Esophagus muscularis mucosa (tissue), 4 donors: Measurements from ENCODE around the gene MAL. TPM values are rescaled to one million over a fixed set of nuclear protein-coding genes. Genes with fewer than 3 reads are reported as not detected.

Experiments used
- DNase-seq: peaks from one replicate; pipeline ENCODE4 v3.0.0-alpha.2; 2017; ENCODE audit errors: extremely low spot score
- H3K27ac ChIP-seq, 4 donors: fragments of 200-600 bp; sonication (generic); replicated peaks in 1 of 4; 1 replicate in 3 of 4; 2 replicates in 1 of 4; pipeline ENCODE4 v1.5.1; 2016 to 2019; ENCODE audit warnings: mild to moderate bottlenecking in 1 of 4
- H3K27me3 ChIP-seq, 4 donors: fragments of 200-600 bp; sonication (generic); one replicate each; pipeline versions ENCODE4 v1.5.1 to v1.6.0; 2016 to 2019
- H3K36me3 ChIP-seq, 4 donors: fragments of 200-600 bp; sonication (generic); one replicate each; pipeline ENCODE4 v1.5.1; 2016 to 2019
- H3K4me1 ChIP-seq, 4 donors: fragments of 200-600 bp; sonication (generic); one replicate each; pipeline ENCODE4 v1.5.1; 2016 to 2019
- H3K4me3 ChIP-seq, 4 donors: fragments of 200-600 bp; sonication (generic); 1 replicate in 2 of 4; 2 replicates in 2 of 4; pipeline ENCODE4 v1.5.1; 2016 to 2019; ENCODE audit warnings: mild to moderate bottlenecking in 4 of 4, moderate library complexity in 1 of 4
- H3K9me3 ChIP-seq, 4 donors: fragments of 200-600 bp; sonication (generic); 1 replicate in 3 of 4; 2 replicates in 1 of 4; pipeline ENCODE4 v1.5.1; 2016 to 2019
- CTCF ChIP-seq, 3 experiments: fragments of 200-600 bp in 2 of 3; fragments of 450-650 bp in 1 of 3; sonication (generic) in 2 of 3; IDR thresholded peaks; one replicate each; pipeline ENCODE4 v1.5.1; 2017 to 2019; ENCODE audit warnings: antibody characterized with exemption in 3 of 3, mild to moderate bottlenecking in 2 of 3, moderate library complexity in 1 of 3
- EP300 ChIP-seq: sonication (generic); formaldehyde crosslinking; IDR thresholded peaks from one replicate; pipeline ENCODE4 v1.6.1; 2017; ENCODE audit warnings: antibody characterized with exemption
- POLR2A ChIP-seq: fragments of 450-650 bp; IDR thresholded peaks from one replicate; pipeline ENCODE4 v1.6.1; 2017; ENCODE audit warnings: antibody characterized with exemption, moderate library complexity, mild to moderate bottlenecking, low read depth
- POLR2AphosphoS5 ChIP-seq, 2 donors: sonication (generic); formaldehyde crosslinking; IDR thresholded peaks; one replicate each; pipeline ENCODE4 v1.6.1; 2017; ENCODE audit warnings: antibody characterized with exemption in 2 of 2
- WGBS: methylation state at CpG from one replicate; pipeline ENCODE4 v1.1.5; 2018; 5-methylcytosine and 5-hydroxymethylcytosine counted together
- intact Hi-C: fragments of 100-400 bp; cut with DNase I; formaldehyde crosslinking; loops from one replicate; pipeline ENCODE4 v1.15.1; 2023
- total RNA-seq, 4 donors: library from RNA; depleted of rRNA; stranded (reverse); fragments of >200 nt; gene quantifications; one replicate each; pipeline versions ENCODE4 v1.1.0 to v1.2.1, GENCODE V29; 2016

The MAL gene
- total RNA-seq, 4 donors from 2014 or later = 23.3 to 46.2 (median 36.6) TPM

GRCh38 chr2:95024371-95024770 lies 1.1 kb upstream of the MAL start:
- TF ChIP-seq CTCF (IDR thresholded peaks at IDR 0.05) (no peak), POLR2A (no peak), POLR2AphosphoS5 (IDR thresholded peaks at IDR 0.05) (no peak), EP300 (no peak)
- Histone ChIP-seq H3K27ac (peak overlapping the region in 2 of 4 donors; percentile 54 to 63), H3K36me3 (no peaks in the 10 kb centered on the region), H3K9me3 (no peaks in the 10 kb centered on the region), H3K4me3 (peak overlapping the region; percentile 16 to 50 (median 48)), H3K27me3 (peaks cover 0 to 75% (median 35%) of the 10 kb centered on the region in 4 donors), H3K4me1 (peaks cover 13 to 46% (median 23%) of the 10 kb centered on the region in 4 donors)
- no peak for DNase-seq
- WGBS = 63% methylated on average over 9 of the region's 11 CpGs
- intact Hi-C loops = loop anchor here (5.0 kb wide), 1 partner anchor 53 kb away; no protein-coding TSS in a partner anchor

- Histone ChIP-seq H3K27ac (peak overlapping the region; percentile 54 to 73 (median 62)), H3K36me3 (no peaks in the 10 kb centered on the region), H3K27me3 (peaks cover 0 to 77% (median 35%) of the 10 kb centered on the region in 4 donors), H3K9me3 (no peaks in the 10 kb centered on the region), H3K4me1 (peaks cover 13 to 46% (median 23%) of the 10 kb centered on the region in 4 donors), H3K4me3 (peak overlapping the region; percentile 48 to 62 (median 50))
- DNase-seq = no peak
- TF ChIP-seq POLR2AphosphoS5 (IDR thresholded peaks at IDR 0.05) = no peak
- no peak for TF ChIP-seq POLR2A
- no peak for TF ChIP-seq EP300
- no peak for TF ChIP-seq CTCF (IDR thresholded peaks at IDR 0.05)
- WGBS = 8% methylated on average over 22 of the region's 30 CpGs
- intact Hi-C loops = loop anchor here (5.0 kb wide), 1 partner anchor 52 kb away; no protein-coding TSS in a partner anchor
These were observed 525 bp upstream of the MAL start for GRCh38 chr2:95024960-95025405.

- no peaks in the 10 kb centered on the region for H3K36me3 ChIP-seq
- H3K9me3 ChIP-seq = no peaks in the 10 kb centered on the region
- intact Hi-C loops = no loop called here
- peak overlapping the region; percentile 54 to 73 (median 62) for H3K27ac ChIP-seq
- no peak for DNase-seq
- 15% methylated on average over 45 of the region's 47 CpGs for WGBS
- no peak for TF ChIP-seq CTCF (IDR thresholded peaks at IDR 0.05)
- TF ChIP-seq EP300 = no peak
- no peak for TF ChIP-seq POLR2A
- TF ChIP-seq POLR2AphosphoS5 (IDR thresholded peaks at IDR 0.05) = no peak
- peaks cover 13 to 52% (median 23%) of the 10 kb centered on the region in 4 donors for H3K4me1 ChIP-seq
- peak overlapping the region; percentile 48 to 62 (median 50) for H3K4me3 ChIP-seq
- peaks cover 0 to 87% (median 35%) of the 10 kb centered on the region in 4 donors for H3K27me3 ChIP-seq
These were observed 1.2 kb downstream of the MAL start for GRCh38 chr2:95026471-95027368.

- no peak overlapping the region for H3K27ac ChIP-seq
- H3K36me3 ChIP-seq = no peaks in the 10 kb centered on the region
- DNase-seq = no peak
- H3K4me3 ChIP-seq = peak overlapping the region; percentile 48 to 62 (median 50)
- H3K4me1 ChIP-seq = peaks cover 13 to 48% (median 23%) of the 10 kb centered on the region in 4 donors
- peaks cover 0 to 87% (median 34%) of the 10 kb centered on the region in 4 donors for H3K27me3 ChIP-seq
- TF ChIP-seq EP300 (no peak), POLR2AphosphoS5 (IDR thresholded peaks at IDR 0.05) (no peak), POLR2A (no peak), CTCF (IDR thresholded peaks at IDR 0.05) (no peak)
- intact Hi-C loops = no loop called here
- WGBS = 43% methylated on average over 9 of the region's 9 CpGs
- no peaks in the 10 kb centered on the region for H3K9me3 ChIP-seq
These were observed 1.8 kb downstream of the MAL start for GRCh38 chr2:95027369-95027720.
